HG02759 (cell line): ENCODE measurements around the gene KDM3A.

Experiments
- ATAC-seq: cut with Tn5 transposase; IDR thresholded peaks from one replicate; pipeline ENCODE4 v1.9.1; 2021; ENCODE audit warnings: mild to moderate bottlenecking, moderate library complexity; ENCODE audit not compliant: unreplicated experiment

The KDM3A gene

GRCh38 chr2:86440631-86441391 lies at the start of gene KDM3A:
Gene KDM3A, plus strand, starts transcription at chr2:86441371. Its CDS starts 677 bp downstream, at chr2:86442048.
- ATAC-seq = peak; percentile 84

DNA sequence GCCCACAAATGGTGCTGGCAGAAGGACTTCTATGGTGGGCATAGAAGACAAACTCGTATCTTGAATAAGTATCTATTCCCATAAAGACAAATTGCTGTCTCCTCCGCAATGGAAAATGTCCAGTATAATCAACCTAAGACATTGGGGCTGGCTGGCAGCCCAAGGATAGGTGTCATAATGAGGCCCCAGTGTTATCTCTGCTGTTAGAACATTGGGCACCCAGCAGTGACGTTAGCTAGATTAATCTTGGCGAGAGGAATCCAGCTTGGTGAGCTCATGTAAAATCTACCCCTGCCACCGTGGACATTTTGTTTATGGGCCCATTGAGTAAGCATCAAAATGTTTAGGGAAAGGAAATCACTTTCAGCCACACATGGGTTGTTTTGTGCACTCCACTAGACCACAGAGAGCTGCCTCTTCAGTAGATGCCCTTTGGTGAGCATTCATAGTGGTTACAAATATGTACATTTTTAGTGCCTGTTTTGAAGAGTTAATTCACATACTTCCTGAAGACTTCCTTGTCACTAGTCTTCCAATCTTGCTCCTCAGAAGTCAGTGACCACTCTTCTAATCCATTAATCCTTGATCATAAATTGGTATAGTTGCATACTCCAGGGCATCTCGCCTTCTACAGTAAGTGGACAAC lies 48.2 kb upstream of the KDM3A start:
- ATAC-seq = no peak

- no peak for ATAC-seq
Observed at GRCh38 chr2:86393521-86394491, 47.4 kb upstream of the KDM3A start.

GRCh38 chr2:86396291-86396785 lies 44.8 kb upstream of the KDM3A start:
- no peak for ATAC-seq

DNA sequence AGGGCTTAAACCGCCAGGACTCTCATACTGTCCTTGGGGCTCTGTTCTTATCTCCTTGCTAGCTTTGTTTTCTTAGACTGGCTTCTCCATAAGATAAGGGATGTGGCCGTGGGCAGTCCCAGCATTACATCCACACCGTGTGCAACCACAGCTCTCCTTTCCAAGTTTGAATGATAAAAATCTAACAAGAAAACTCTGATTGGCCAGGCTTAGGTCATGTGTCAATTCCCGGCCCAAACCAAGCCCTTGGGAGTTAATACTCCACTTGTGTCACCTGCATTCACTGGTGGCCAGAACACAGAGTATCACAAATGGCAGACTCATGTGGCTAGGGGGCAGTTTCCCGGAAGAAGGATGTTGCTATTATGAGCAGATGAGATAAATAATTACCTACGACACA lies 43.2 kb upstream of the KDM3A start:
- ATAC-seq = peak; percentile 46

- no peak for ATAC-seq
Observed at GRCh38 chr2:86398500-86399474, 42.4 kb upstream of the KDM3A start.

DNA sequence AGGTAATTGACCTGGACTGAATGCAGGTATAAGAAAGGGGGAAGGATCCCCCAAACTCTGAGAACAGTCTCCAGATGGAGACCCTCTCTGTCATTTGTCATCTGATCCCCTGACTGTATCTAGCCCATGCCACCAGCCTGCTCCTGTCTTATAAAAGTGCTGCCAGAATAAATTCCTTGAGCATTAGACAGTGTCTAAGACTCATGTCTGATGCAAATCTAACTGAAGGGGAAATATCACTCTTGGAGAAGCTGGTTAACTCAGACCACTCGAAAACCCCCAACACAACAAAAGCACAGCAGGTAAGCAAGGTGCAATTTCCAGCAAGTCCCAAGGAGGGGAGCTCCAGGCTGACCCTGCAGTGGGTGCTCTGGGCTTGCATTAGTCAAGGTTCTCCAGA lies 40.9 kb upstream of the KDM3A start:
- ATAC-seq = no peak

DNA sequence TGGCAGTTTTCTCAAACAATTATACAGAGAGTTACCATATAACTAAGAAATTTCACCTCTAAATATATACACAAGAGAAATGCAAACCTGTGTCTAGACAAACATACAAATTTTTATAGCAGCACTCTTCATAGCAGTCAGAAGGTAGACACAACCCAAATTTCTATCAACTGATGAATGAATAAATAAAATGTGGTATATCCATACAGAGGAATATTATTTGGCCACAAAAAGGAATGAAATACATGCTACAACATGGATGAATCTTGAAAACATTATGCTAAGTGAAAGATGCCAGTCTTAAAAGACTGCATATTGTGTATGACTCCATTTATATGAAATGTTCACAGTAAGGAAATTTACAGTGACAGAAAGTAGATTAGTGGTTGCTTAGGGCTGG lies 30.6 kb upstream of the KDM3A start:
- no peak for ATAC-seq

DNA sequence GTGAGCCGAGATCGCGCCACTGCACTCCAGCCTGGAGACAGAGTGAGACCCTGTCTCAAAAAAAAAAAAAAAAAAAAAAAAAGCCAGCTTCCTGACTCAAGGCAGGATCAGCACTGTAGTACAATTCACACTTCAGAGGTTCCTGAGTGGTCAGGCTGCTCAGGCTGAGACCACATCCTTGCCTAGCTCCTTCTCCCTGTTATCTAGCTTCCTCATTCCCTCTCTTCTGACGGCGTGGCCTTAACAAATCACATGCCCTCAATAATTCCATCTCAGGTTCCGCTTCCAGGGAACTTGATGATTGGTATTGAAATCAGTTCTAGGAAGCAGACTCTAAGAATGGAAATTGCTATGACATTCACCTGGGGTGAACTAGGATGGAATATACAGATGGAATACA lies 29.8 kb upstream of the KDM3A start:
- ATAC-seq = no peak

DNA sequence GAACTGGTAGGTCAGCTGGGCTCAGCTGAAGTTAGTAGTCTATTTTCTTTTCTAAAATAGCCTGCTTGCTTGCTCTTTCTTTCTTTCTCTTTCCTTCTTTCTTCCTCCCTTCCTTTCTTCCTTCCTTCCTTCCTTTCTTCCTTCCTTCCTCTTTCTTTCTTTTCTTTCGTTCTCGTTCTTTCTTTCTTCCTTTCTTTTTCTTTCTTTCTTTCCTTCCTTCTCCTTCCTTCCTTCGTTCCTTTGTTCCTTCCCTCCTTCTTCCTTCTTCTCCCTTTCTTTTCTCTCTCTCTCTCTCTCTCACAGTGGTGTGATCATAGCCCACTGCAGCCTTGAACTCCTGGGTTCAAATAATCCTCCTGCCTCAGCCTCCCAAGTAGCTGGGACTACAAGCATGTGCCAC lies 29.2 kb upstream of the KDM3A start:
- no peak for ATAC-seq

DNA sequence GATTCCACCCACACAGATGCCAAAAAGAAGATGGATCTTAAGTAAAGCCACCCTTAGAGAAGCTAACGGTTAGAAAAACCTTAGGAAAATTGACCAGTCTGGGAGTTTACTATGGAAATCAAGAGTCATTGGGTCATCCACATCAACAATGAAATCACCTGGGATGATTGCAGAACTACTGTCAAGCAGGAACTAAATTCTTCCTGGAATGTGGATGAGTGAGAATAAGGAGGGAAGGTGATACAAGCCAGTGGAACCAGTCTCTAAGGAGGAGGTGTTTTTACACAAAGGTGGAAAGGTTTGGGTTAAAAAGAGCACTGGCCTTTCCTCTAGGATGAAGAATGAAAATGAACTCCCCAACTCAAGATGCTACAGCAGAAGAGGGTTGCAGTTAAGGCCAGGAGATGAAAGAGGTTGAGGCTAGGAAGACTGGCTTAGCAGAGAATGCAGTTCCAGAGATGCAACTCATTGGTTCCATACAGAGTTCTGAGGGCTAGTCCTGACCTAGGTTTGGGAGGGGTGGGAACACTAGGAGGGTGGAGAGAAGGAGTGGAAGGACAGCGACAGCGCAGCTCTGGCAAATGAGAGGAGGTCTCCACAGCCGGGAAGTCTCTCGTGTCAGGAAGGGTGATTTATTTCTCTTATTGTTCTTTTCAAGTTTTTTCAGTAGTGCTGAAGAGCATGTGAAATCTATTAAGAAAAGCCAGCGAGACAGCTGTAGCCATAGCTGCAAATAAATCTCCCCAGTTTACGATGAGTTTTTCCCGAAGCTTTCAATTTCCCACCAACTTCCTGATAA lies 27.7 kb upstream of the KDM3A start:
- ATAC-seq = no peak

DNA sequence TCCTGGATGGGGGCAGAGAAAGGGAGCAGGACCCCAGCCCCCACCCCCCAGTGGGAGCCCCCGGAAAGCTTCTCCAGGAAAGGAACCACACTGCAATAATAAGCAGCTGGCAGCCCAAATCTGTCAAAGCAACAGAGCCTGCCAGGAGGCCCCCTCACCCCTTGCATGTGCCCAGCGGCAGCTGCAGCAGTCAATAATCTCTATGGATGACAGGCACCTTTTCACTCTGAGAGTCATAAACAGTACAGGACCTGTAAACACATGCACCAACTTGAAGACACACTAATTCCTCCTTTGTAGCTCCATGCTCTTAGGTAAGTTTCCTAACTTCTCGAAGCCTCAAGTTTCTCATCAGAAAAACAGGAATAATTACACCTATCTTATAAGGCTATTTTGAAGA lies 26.2 kb upstream of the KDM3A start:
- ATAC-seq = no peak

- ATAC-seq = no peak
Observed at GRCh38 chr2:86416146-86416545, 25.0 kb upstream of the KDM3A start.

DNA sequence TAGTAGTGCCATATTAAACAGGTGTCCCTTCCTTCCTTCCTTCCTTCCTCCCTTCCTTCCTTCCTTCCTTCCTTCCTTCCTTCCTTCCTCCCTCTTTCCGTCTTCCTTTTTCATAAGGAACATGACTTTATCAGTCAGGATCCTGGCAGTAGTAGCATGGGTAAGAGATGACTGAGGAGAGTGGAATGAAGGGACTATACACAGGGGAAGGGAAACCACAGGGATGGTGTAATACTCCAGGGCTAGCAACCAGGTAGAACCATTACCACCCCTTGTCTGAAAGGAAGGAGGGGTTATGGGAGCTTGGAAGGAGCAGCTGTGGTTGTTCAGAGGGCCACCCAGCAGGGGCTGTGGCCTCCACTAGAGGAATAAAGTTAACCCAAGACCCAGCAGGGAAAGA lies 23.2 kb upstream of the KDM3A start:
- no peak for ATAC-seq

- ATAC-seq = no peak
Observed at GRCh38 chr2:86420913-86421312, 20.3 kb upstream of the KDM3A start.

DNA sequence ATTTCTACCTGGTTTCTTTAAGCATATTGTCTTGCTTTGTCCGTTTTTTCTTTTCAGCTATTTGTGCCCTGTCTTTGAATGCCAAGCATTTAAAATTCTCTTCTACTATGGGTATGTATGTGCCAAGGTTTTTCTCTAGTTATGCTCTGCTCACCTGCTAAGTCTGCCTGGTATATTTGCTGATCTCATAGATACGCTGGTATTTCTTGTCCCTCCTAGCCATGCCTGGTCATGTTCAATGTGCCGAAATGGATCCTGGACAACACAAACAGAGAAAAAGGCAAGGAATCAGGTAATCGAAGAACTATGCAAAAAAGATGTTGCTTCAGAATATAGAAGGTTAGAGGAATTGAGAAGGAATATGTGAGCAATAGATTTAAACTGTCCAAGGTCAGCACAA lies 14.9 kb upstream of the KDM3A start:
- no peak for ATAC-seq

DNA sequence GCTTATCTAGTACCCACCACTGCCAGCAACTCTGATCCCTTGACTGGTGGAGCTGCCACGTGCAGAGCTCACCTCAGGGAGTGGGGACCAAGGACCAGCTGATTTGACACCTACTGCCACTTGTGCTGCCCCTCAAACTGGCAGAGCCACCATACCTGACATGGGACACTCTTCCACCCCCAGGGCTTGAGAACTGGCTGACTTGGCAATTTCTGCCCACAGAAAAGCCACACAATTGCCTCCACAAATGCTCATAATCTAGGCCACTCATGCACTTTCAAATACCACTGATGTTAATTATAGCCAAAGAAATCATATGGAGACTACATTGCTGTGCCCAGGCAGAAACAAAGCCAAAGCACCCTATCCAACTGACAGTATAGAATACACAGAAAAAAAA lies 11.8 kb upstream of the KDM3A start:
- ATAC-seq = no peak

- ATAC-seq = no peak
Observed at GRCh38 chr2:86430368-86430767, 10.8 kb upstream of the KDM3A start.

DNA sequence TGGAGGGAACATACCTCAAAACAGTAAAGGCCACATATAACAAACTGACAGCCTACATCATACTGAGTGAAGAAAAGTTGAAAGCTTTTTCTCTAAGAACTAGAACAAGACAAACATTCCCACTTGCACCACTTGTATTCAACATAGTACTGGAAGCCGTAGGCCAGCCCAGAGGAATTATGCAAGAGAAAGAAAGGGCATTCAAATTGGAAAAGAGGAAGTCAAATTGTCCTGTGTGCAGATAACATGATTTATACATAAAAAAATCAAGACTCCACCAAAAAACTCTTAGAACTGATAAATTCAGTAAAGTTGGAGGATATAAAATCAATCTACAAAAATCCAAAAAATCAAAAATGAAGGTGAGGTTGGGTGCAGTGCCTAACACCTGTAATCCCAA lies 8.0 kb upstream of the KDM3A start:
- no peak for ATAC-seq
